C4-2B (cell line): ENCODE measurements around the gene TNS1.

Source experiments
- ZFX ChIP-seq: fragments of 450-650 bp; IDR thresholded peaks from 2 replicates; pipeline ENCODE4 v1.6.1; 2017
- TF ChIP-seq, protein P1 (sequence below): fragments of 450-650 bp; conservative IDR thresholded peaks from 2 replicates; pipeline ENCODE4 v1.5.1; 2017; ENCODE audit warnings: mild to moderate bottlenecking

DNA sequence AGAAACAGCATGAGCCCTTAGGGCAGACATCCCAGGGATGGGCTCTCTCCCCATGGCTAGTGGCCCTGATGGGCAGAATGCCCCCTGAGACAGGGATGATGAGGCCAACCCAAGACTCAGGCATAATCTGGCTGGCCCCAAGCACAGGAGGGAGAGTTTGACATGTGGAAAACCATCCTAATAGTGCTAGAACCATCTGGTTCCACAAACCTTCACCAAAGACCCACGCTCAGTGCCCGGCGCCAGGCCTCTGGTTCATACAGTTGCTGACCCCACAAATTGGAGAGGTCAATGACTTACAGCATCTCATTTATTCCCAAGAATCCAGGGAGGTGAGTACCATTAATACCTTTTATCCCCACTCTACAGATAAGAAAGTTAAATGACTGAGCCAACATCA is 95.5 kb downstream of the TNS1 start:
- TF ChIP-seq ZFX = no peak
- TF ChIP-seq, protein P1, sequence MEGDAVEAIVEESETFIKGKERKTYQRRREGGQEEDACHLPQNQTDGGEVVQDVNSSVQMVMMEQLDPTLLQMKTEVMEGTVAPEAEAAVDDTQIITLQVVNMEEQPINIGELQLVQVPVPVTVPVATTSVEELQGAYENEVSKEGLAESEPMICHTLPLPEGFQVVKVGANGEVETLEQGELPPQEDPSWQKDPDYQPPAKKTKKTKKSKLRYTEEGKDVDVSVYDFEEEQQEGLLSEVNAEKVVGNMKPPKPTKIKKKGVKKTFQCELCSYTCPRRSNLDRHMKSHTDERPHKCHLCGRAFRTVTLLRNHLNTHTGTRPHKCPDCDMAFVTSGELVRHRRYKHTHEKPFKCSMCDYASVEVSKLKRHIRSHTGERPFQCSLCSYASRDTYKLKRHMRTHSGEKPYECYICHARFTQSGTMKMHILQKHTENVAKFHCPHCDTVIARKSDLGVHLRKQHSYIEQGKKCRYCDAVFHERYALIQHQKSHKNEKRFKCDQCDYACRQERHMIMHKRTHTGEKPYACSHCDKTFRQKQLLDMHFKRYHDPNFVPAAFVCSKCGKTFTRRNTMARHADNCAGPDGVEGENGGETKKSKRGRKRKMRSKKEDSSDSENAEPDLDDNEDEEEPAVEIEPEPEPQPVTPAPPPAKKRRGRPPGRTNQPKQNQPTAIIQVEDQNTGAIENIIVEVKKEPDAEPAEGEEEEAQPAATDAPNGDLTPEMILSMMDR = no peak
